ENCODE results near the gene HFE.
"Not testable (repeated sequence)": the region's sequence is repeated elsewhere in the genome, so short reads cannot be mapped to it uniquely, and the experiment has no call there.

GRCh38 chr6:26052762-26053250 lies 34.4 kb upstream of the HFE start:
- TF ChIP-seq CTCF (IDR thresholded peaks at IDR 0.05; ENCODE audit: low read length); EZH2phosphoT487 (IDR thresholded peaks at IDR 0.05; ENCODE audit: low read length); EZH2 (optimal IDR thresholded peaks at IDR 0.05; ENCODE audit: low read depth, low read length): not testable (repeated sequence)
